GM04503 (cell line): ENCODE measurements around the gene SMAD4.

Experiments used
- DNase-seq: peaks from one replicate; pipeline ENCODE4 v3.0.0-alpha.2; 2012; ENCODE audit warnings: low read depth

Gene SMAD4

GRCh38 chr18:51021226-51021965 is 8.6 kb upstream of the SMAD4 start:
- no peak for DNase-seq

GRCh38 chr18:51025512-51025911 is 4.5 kb upstream of the SMAD4 start:
- no peak for DNase-seq

- no peak for DNase-seq
Measured at GRCh38 chr18:51028201-51028805, 1.7 kb upstream of the SMAD4 start.

- no peak for DNase-seq
Measured at GRCh38 chr18:51029378-51029693, 677 bp upstream of the SMAD4 start.

- DNase-seq = no peak
Measured at GRCh38 chr18:51030537-51031258, 685 bp downstream of the SMAD4 start.

GRCh38 chr18:51032193-51032592 is 2.2 kb downstream of the SMAD4 start:
- no peak for DNase-seq

GRCh38 chr18:51037230-51037629 is 7.2 kb downstream of the SMAD4 start:
- DNase-seq = no peak

- no peak for DNase-seq
Measured at GRCh38 chr18:51038110-51038509, 8.1 kb downstream of the SMAD4 start.

- no peak for DNase-seq
Measured at GRCh38 chr18:51039138-51040112, 9.4 kb downstream of the SMAD4 start.

GRCh38 chr18:51041677-51042352 is 11.8 kb downstream of the SMAD4 start:
- no peak for DNase-seq

GRCh38 chr18:51044928-51045585 is 15.0 kb downstream of the SMAD4 start:
- DNase-seq = no peak

GRCh38 chr18:51048190-51048589 is 18.2 kb downstream of the SMAD4 start:
- DNase-seq = no peak

GRCh38 chr18:51049137-51049536 is 19.1 kb downstream of the SMAD4 start:
- DNase-seq = no peak

GRCh38 chr18:51051105-51051712 is 21.2 kb downstream of the SMAD4 start:
- DNase-seq = no peak

- no peak for DNase-seq
Measured at GRCh38 chr18:51053814-51054213, 23.8 kb downstream of the SMAD4 start.

GRCh38 chr18:51054764-51055163 is 24.8 kb downstream of the SMAD4 start:
- DNase-seq = no peak

- DNase-seq = no peak
Measured at GRCh38 chr18:51059969-51060368, 30.0 kb downstream of the SMAD4 start.

- no peak for DNase-seq
Measured at GRCh38 chr18:51064256-51064655, 34.2 kb downstream of the SMAD4 start.

- peak; percentile 12 for DNase-seq
Measured at GRCh38 chr18:51066273-51066672, 36.3 kb downstream of the SMAD4 start.

- peak; percentile 49 for DNase-seq
Measured at GRCh38 chr18:51068105-51068504, 38.1 kb downstream of the SMAD4 start.

GRCh38 chr18:51069885-51070284 is 39.9 kb downstream of the SMAD4 start:
- no peak for DNase-seq
